K562 (cell line): ENCODE data around the gene CNDP1. TPM values are rescaled to one million over a fixed set of nuclear protein-coding genes. Genes with fewer than 3 reads are reported as not detected.

ENCODE experiments used
- CUX1 ChIP-seq: fragments of 200-800 bp; sonication (Bioruptor generic); IDR thresholded peaks from 2 replicates; pipeline ENCODE4 v1.6.1; 2016; ENCODE audit warnings: missing genetic modification characterization, missing compliant biosample characterization
- DEAF1 ChIP-seq: fragments of 450-650 bp; formaldehyde crosslinking; IDR thresholded peaks from 2 replicates; pipeline ENCODE4 v1.4.0; 2020; ENCODE audit warnings: mild to moderate bottlenecking, moderate library complexity
- ETV1 ChIP-seq: fragments of 450-650 bp; conservative IDR thresholded peaks from 2 replicates; pipeline ENCODE4 v1.6.1; 2016; ENCODE audit warnings: missing genetic modification characterization, control low read depth, low read depth, missing compliant biosample characterization
- FOXA3 ChIP-seq, 2 experiments: fragments of 450-650 bp in 1 of 2; sonication (generic) in 1 of 2; formaldehyde crosslinking; IDR thresholded peaks in 1 of 2; conservative IDR thresholded peaks in 1 of 2; 2 replicates each; pipeline versions ENCODE4 v1.4.0 to v1.8.0; 2020 to 2022; ENCODE audit warnings: mild to moderate bottlenecking in 2 of 2, missing genetic modification reagents in 1 of 2
- HNRNPK ChIP-seq: fragments of 200-400 bp; formaldehyde crosslinking; IDR thresholded peaks from one replicate; pipeline ENCODE4 v1.6.1; 2018; ENCODE audit warnings: mild to moderate bottlenecking, low read depth, low read length; ENCODE audit not compliant: poor library complexity, severe bottlenecking
- LEF1 ChIP-seq: fragments of 450-650 bp; IDR thresholded peaks from 2 replicates; pipeline ENCODE4 v1.6.1; 2016; ENCODE audit warnings: mild to moderate bottlenecking
- MCM2 ChIP-seq: fragments of 450-650 bp; IDR thresholded peaks from 2 replicates; pipeline ENCODE4 v1.6.1; 2017; ENCODE audit warnings: low read depth, mild to moderate bottlenecking
- MTA3 ChIP-seq: fragments of 450-650 bp; formaldehyde crosslinking; IDR thresholded peaks from 2 replicates; pipeline ENCODE4 v1.6.1; 2017; ENCODE audit warnings: mild to moderate bottlenecking, borderline replicate concordance
- NFE2 ChIP-seq: IDR thresholded peaks from 2 replicates; pipeline ENCODE4 v1.6.1; 2014; ENCODE audit warnings: antibody characterized with exemption, low read depth
- PCBP1 ChIP-seq: fragments of 200-400 bp; formaldehyde crosslinking; IDR thresholded peaks from 2 replicates; pipeline ENCODE4 v1.6.1; 2018; ENCODE audit warnings: mild to moderate bottlenecking, low read depth, low read length; ENCODE audit not compliant: poor library complexity, severe bottlenecking
- RBM22 ChIP-seq: fragments of 200-400 bp; formaldehyde crosslinking; IDR thresholded peaks from 2 replicates; pipeline ENCODE4 v1.6.1; 2018; ENCODE audit warnings: low read length, low read depth; ENCODE audit not compliant: poor library complexity, severe bottlenecking
- ZNF445 ChIP-seq: fragments of 250-450 bp; sonication (Bioruptor Pico); IDR thresholded peaks from 2 replicates; pipeline ENCODE4 v1.4.0; 2020; ENCODE audit warnings: low read depth, mild to moderate bottlenecking, moderate library complexity
- polyA plus RNA-seq, 8 experiments: library from polyadenylated mRNA; depleted of rRNA in 4 of 8; stranded (reverse) in 5 of 8; unstranded in 3 of 8; fragments of >200 nt; fragmentation: Nextera tagmentation in 2 of 8; fragmentation: Illumina TruSeq in 1 of 8; extraction: Ambion mirVana in 2 of 8; extraction: Trizol in 1 of 8; gene quantifications; 2 replicates each; pipeline versions ENCODE4 v1.2.1 to v1.2.3, GENCODE V29; 2011 to 2014; ENCODE audit warnings: inconsistent platforms in 1 of 8, missing spikeins in 1 of 8
- total RNA-seq, 7 experiments: library from RNA; depleted of rRNA in 6 of 7; stranded (reverse); fragments of >200 nt in 6 of 7; fragmentation: Illumina TruSeq in 2 of 7; extraction: Trizol in 2 of 7; gene quantifications; 2 replicates each; pipeline versions ENCODE4 v1.2.1 to v1.2.3, GENCODE V29; 2011 to 2021; ENCODE audit warnings: low replicate concordance in 1 of 7
- TF ChIP-seq, protein P1 (sequence below): fragments of 450-650 bp; IDR thresholded peaks from 2 replicates; pipeline ENCODE4 v1.6.1; 2014; ENCODE audit warnings: low read depth, mild to moderate bottlenecking, moderate library complexity, borderline replicate concordance
- TF ChIP-seq, protein P2 (sequence below): fragments of 250-450 bp; sonication (Bioruptor Pico); IDR thresholded peaks from 2 replicates; pipeline ENCODE4 v1.4.0; 2020; ENCODE audit warnings: mild to moderate bottlenecking, moderate library complexity

CNDP1 gene
- total and polyA plus RNA-seq, 9 of the 15 experiments (the other 6 are each of a cell fraction or from before 2014, with no cell fraction given), result not detected

GRCh38 chr18:74495581-74496507, 38.5 kb upstream of the CNDP1 start, which contains the start of gene CNDP2 (continued):
- TF ChIP-seq PCBP1 (no peak), RBM22 (no peak), NFE2 (no peak), FOXA3 (CRISPR knock-in tag; conservative IDR thresholded peaks at IDR 0.05 in 1 of 2, IDR thresholded peaks at IDR 0.05 in 1 of 2) (no peak; a peak in 1 of 4 replicates), MTA3 (no peak), MCM2 (no peak), DEAF1 (CRISPR knock-in tag) (no peak), HNRNPK (no peak), ZNF445 (CRISPR knock-in tag) (no peak), CUX1 (CRISPR knock-in tag) (no peak), LEF1 (no peak), ETV1 (peak; percentile 37; the same call in 1 of the 2 replicates)
- TF ChIP-seq, protein P1, sequence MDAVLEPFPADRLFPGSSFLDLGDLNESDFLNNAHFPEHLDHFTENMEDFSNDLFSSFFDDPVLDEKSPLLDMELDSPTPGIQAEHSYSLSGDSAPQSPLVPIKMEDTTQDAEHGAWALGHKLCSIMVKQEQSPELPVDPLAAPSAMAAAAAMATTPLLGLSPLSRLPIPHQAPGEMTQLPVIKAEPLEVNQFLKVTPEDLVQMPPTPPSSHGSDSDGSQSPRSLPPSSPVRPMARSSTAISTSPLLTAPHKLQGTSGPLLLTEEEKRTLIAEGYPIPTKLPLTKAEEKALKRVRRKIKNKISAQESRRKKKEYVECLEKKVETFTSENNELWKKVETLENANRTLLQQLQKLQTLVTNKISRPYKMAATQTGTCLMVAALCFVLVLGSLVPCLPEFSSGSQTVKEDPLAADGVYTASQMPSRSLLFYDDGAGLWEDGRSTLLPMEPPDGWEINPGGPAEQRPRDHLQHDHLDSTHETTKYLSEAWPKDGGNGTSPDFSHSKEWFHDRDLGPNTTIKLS, result peak; percentile 33; the same call in 1 of the 2 replicates
- TF ChIP-seq, protein P2, sequence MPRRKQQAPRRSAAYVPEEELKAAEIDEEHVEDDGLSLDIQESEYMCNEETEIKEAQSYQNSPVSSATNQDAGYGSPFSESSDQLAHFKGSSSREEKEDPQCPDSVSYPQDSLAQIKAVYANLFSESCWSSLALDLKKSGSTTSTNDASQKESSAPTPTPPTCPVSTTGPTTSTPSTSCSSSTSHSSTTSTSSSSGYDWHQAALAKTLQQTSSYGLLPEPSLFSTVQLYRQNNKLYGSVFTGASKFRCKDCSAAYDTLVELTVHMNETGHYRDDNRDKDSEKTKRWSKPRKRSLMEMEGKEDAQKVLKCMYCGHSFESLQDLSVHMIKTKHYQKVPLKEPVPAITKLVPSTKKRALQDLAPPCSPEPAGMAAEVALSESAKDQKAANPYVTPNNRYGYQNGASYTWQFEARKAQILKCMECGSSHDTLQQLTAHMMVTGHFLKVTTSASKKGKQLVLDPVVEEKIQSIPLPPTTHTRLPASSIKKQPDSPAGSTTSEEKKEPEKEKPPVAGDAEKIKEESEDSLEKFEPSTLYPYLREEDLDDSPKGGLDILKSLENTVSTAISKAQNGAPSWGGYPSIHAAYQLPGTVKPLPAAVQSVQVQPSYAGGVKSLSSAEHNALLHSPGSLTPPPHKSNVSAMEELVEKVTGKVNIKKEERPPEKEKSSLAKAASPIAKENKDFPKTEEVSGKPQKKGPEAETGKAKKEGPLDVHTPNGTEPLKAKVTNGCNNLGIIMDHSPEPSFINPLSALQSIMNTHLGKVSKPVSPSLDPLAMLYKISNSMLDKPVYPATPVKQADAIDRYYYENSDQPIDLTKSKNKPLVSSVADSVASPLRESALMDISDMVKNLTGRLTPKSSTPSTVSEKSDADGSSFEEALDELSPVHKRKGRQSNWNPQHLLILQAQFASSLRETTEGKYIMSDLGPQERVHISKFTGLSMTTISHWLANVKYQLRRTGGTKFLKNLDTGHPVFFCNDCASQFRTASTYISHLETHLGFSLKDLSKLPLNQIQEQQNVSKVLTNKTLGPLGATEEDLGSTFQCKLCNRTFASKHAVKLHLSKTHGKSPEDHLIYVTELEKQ (CRISPR knock-in tag), result no peak
